ENCODE measurements around the gene GOLGA1. TPM values are rescaled to one million over a fixed set of nuclear protein-coding genes. Genes with fewer than 3 reads are reported as not detected.
A peak's percentile ranks its signal among the peaks of the same experiment; 100 is the strongest.

Gene GOLGA1
- total and polyA plus RNA-seq, 9 of the 15 experiments (the other 6 are each of a cell fraction or from before 2014, with no cell fraction given): 2.9 to 15.9 (median 8.5) TPM

- TF ChIP-seq YBX1 (IDR thresholded peaks at IDR 0.05) (no peak), ZNF280B (CRISPR knock-in tag; IDR thresholded peaks at IDR 0.05) (no peak), HES1 (IDR thresholded peaks at IDR 0.05; ENCODE audit: low read depth) (no peak), MTA1 (IDR thresholded peaks at IDR 0.05; ENCODE audit: borderline replicate concordance) (peak; percentile 78; the same call in 1 of the 2 replicates), JUN (IDR thresholded peaks at IDR 0.05; ENCODE audit: borderline replicate concordance, low read depth, low read length) (no peak), JUN (CRISPR knock-in tag; IDR thresholded peaks at IDR 0.05; ENCODE audit: borderline replicate concordance) (no peak), IRF1 (CRISPR knock-in tag; IDR thresholded peaks at IDR 0.05; ENCODE audit: borderline replicate concordance) (no peak), RBM22 (IDR thresholded peaks at IDR 0.05; ENCODE audit: low read depth, low read length, poor library complexity, severe bottlenecking) (no peak), HNRNPK (IDR thresholded peaks at IDR 0.05; ENCODE audit: low read depth, low read length, poor library complexity, severe bottlenecking) (no peak), MEIS2 (IDR thresholded peaks at IDR 0.05; ENCODE audit: partially characterized antibody) (peak; percentile 78), E2F3 (CRISPR knock-in tag; IDR thresholded peaks at IDR 0.05) (no peak), TAF1 (IDR thresholded peaks at IDR 0.05; ENCODE audit: control insufficient read depth, extremely low read depth, insufficient read depth, low read length, severe bottlenecking) (no peak), NCOR1 (IDR thresholded peaks at IDR 0.05) (peak; percentile 91), TSHZ1 (CRISPR knock-in tag; IDR thresholded peaks at IDR 0.05) (no peak), ZNF655 (CRISPR knock-in tag; IDR thresholded peaks at IDR 0.05) (no peak), ZNF644 (tag; IDR thresholded peaks at IDR 0.05; ENCODE audit: low read depth) (no peak), CAMTA2 (CRISPR knock-in tag; conservative IDR thresholded peaks at IDR 0.05) (no peak), COPS2 (conservative IDR thresholded peaks at IDR 0.05) (no peak), ZSCAN32 (CRISPR knock-in tag; IDR thresholded peaks at IDR 0.05) (no peak), HNRNPL (IDR thresholded peaks at IDR 0.05; ENCODE audit: low read depth, low read length) (no peak), ELF2 (CRISPR knock-in tag; IDR thresholded peaks at IDR 0.05) (no peak), ZNF146 (CRISPR knock-in tag; IDR thresholded peaks at IDR 0.05; ENCODE audit: unreplicated experiment) (no peak), ZFP30 (CRISPR knock-in tag; IDR thresholded peaks at IDR 0.05; ENCODE audit: borderline replicate concordance) (no peak)
These were observed 23.7 kb upstream of the GOLGA1 start (continued) for GRCh38 chr9:124964604-124965003.
